Keratinocyte (primary cell): Measurements from ENCODE around the gene CNTNAP1. TPM values are rescaled to one million over a fixed set of nuclear protein-coding genes. Genes with fewer than 3 reads are reported as not detected.
A peak's percentile ranks its signal among the peaks of the same experiment; 100 is the strongest.

ENCODE experiments used
- DNase-seq: peaks from one replicate; pipeline ENCODE4 v3.0.0-alpha.2; 2011; ENCODE audit warnings: low read depth, missing footprints, low spot score
- FAIRE-seq: peaks from 2 replicates; lab custom pipeline; 2011; peaks lifted over from hg19 to GRCh38; lab: Jason Lieb, UNC
- H2AFZ ChIP-seq: 2 replicates; pipeline ENCODE4 v1.6.0; 2012; ENCODE audit warnings: low read length, control low read depth, inconsistent platforms; ENCODE audit not compliant: control insufficient read depth
- H3K27ac ChIP-seq: 2 replicates; pipeline ENCODE4 v1.5.1; 2011; ENCODE audit warnings: low read length; ENCODE audit not compliant: control insufficient read depth, insufficient read depth
- H3K27me3 ChIP-seq: 3 replicates; pipeline ENCODE4 v1.6.0; 2011; ENCODE audit warnings: low read length; ENCODE audit not compliant: control insufficient read depth, insufficient read depth; ENCODE audit errors: extremely low read depth
- H3K36me3 ChIP-seq, 2 experiments: 2 replicates in 1 of 2; 3 replicates in 1 of 2; pipeline ENCODE4 v1.5.1; 2011; ENCODE audit warnings: low read length in 2 of 2, mild to moderate bottlenecking in 1 of 2; ENCODE audit not compliant: control insufficient read depth in 2 of 2, insufficient read depth in 2 of 2; ENCODE audit errors: extremely low read depth in 1 of 2
- H3K4me1 ChIP-seq: 3 replicates; pipeline ENCODE4 v1.5.1; 2011; ENCODE audit warnings: low read length; ENCODE audit not compliant: control insufficient read depth, insufficient read depth; ENCODE audit errors: extremely low read depth
- H3K4me2 ChIP-seq: 3 replicates; pipeline ENCODE4 v1.6.0; 2011; ENCODE audit warnings: low read depth, low read length; ENCODE audit not compliant: control insufficient read depth, insufficient read depth; ENCODE audit errors: extremely low read depth
- H3K4me3 ChIP-seq, 3 experiments: fragments of 200-600 bp in 1 of 3; sonication (generic) in 1 of 3; 2 replicates in 2 of 3; 3 replicates in 1 of 3; pipeline ENCODE4 v1.5.1; 2011 to 2016; ENCODE audit warnings: low read length in 3 of 3, mild to moderate bottlenecking in 3 of 3, control low read depth in 2 of 3, inconsistent platforms in 1 of 3, low read depth in 1 of 3, mixed read lengths in 1 of 3, mixed run types in 1 of 3, moderate library complexity in 1 of 3; ENCODE audit not compliant: control insufficient read depth in 2 of 3, insufficient read depth in 2 of 3; ENCODE audit errors: extremely low read depth in 1 of 3
- H3K79me2 ChIP-seq: 2 replicates; pipeline ENCODE4 v1.6.0; 2012; ENCODE audit warnings: low read length; ENCODE audit not compliant: control insufficient read depth, insufficient read depth
- H3K9ac ChIP-seq: 3 replicates; pipeline ENCODE4 v1.6.0; 2011; ENCODE audit warnings: low read length; ENCODE audit not compliant: control insufficient read depth, insufficient read depth; ENCODE audit errors: extremely low read depth
- H3K9me1 ChIP-seq: 3 replicates; pipeline ENCODE4 v1.6.0; 2011; ENCODE audit warnings: low read length; ENCODE audit not compliant: control insufficient read depth, insufficient read depth; ENCODE audit errors: extremely low read depth
- H3K9me3 ChIP-seq: 2 replicates; pipeline ENCODE4 v1.5.1; 2012; ENCODE audit warnings: low read depth, low read length; ENCODE audit not compliant: control insufficient read depth
- H4K20me1 ChIP-seq: 3 replicates; pipeline ENCODE4 v1.6.0; 2011; ENCODE audit warnings: low read length; ENCODE audit not compliant: control insufficient read depth, insufficient read depth; ENCODE audit errors: extremely low read depth
- EZH2 ChIP-seq: IDR thresholded peaks from one replicate; pipeline ENCODE4 v1.6.1; 2012; ENCODE audit warnings: inconsistent platforms, mild to moderate bottlenecking, low read length, moderate library complexity
- dilution Hi-C: fragments of 300-500 bp; cut with MboI; formaldehyde crosslinking; loops from one replicate; pipeline ENCODE4 v1.7.0; 2020; ENCODE audit warnings: low sequenced_read_pairs; ENCODE audit not compliant: extremely low pct_ligation_motif_present
- polyA plus RNA-seq, 5 experiments: library from polyadenylated mRNA; depleted of rRNA in 3 of 5; stranded (reverse) in 3 of 5; stranded (forward) in 1 of 5; unstranded in 1 of 5; fragments of >200 nt; gene quantifications; 1 replicate in 1 of 5; 2 replicates in 3 of 5; 3 replicates in 1 of 5; pipeline versions ENCODE4 v1.2.1 to v1.2.3, GENCODE V29; 2011 to 2012; ENCODE audit warnings: missing spikeins in 2 of 5, low read depth in 1 of 5, low replicate concordance in 1 of 5
- TF ChIP-seq, protein P1 (sequence below), 3 experiments: IDR thresholded peaks in 1 of 3; conservative IDR thresholded peaks in 1 of 3; optimal IDR thresholded peaks in 1 of 3; 2 replicates in 2 of 3; 3 replicates in 1 of 3; pipeline versions ENCODE3 to v1.5.1; 2011; ENCODE audit warnings: low read length in 3 of 3, mild to moderate bottlenecking in 3 of 3, moderate library complexity in 2 of 3, control low read depth in 1 of 3, inconsistent platforms in 1 of 3; ENCODE audit not compliant: insufficient read depth in 2 of 3; ENCODE audit errors: extremely low read depth in 1 of 3

Gene CNTNAP1
- polyA plus RNA-seq, 1 donor (not counting 4 experiments of a cell fraction or from before 2014, with no cell fraction given): 0.71 TPM

GRCh38 chr17:42743595-42744282 lies 61.4 kb downstream of the CNTNAP1 start:
- dilution Hi-C loops: no loop called here
- Histone ChIP-seq H3K9me1 (no peaks in the 10 kb centered on the region), H3K4me2 (peak overlapping the region; percentile 99), H3K9ac (peak overlapping the region; percentile 86), H4K20me1 (no peaks in the 10 kb centered on the region), H3K27ac (peak overlapping the region; percentile 76), H3K27me3 (no peaks in the 10 kb centered on the region), H2AFZ (peak overlapping the region; percentile 86), H3K9me3 (no peaks in the 10 kb centered on the region), H3K4me3 (peak overlapping the region; percentile 65 to 83 (median 80)), H3K36me3 (no peaks in the 10 kb centered on the region), H3K79me2 (peaks cover 5% of the 10 kb centered on the region), H3K4me1 (peaks cover 8% of the 10 kb centered on the region)
- FAIRE-seq (peak; percentile 58), DNase-seq (no peak)
- TF ChIP-seq, protein P1, sequence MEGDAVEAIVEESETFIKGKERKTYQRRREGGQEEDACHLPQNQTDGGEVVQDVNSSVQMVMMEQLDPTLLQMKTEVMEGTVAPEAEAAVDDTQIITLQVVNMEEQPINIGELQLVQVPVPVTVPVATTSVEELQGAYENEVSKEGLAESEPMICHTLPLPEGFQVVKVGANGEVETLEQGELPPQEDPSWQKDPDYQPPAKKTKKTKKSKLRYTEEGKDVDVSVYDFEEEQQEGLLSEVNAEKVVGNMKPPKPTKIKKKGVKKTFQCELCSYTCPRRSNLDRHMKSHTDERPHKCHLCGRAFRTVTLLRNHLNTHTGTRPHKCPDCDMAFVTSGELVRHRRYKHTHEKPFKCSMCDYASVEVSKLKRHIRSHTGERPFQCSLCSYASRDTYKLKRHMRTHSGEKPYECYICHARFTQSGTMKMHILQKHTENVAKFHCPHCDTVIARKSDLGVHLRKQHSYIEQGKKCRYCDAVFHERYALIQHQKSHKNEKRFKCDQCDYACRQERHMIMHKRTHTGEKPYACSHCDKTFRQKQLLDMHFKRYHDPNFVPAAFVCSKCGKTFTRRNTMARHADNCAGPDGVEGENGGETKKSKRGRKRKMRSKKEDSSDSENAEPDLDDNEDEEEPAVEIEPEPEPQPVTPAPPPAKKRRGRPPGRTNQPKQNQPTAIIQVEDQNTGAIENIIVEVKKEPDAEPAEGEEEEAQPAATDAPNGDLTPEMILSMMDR (optimal IDR thresholded peaks at IDR 0.05 in 1 of 3, IDR thresholded peaks at IDR 0.05 in 1 of 3, conservative IDR thresholded peaks at IDR 0.05 in 1 of 3; ENCODE audit: extremely low read depth in 1 of 3, insufficient read depth in 2 of 3, low read length in 3 of 3): peak in 2 of 3 experiments; percentile 22 to 41
- no peak for TF ChIP-seq EZH2

DNA sequence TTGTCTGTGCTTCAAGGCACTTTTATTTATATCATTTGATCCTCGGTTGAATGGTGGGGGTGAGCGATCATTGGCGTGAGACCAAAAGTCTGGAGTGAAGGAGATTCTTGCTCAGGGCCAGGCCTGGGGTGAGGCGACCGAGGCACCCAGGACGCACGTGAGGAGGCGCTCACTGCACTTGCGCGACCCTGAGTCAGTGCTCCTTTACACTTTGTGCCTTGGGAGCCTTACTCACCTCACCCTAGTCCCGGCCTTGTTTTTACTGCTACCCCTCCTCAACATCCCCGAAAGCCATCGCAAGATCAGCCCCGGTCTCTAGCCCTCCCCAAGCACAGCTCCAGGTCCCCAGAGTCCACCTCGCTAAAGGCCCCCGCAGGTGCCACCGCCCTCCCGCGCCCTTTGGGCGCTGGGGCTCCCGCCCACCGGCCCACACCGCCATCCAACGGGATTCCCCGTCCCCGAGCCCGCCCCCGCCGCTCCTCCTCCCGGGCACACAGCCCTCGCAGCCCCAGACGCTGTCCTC lies 62.0 kb downstream of the CNTNAP1 start:
- TF ChIP-seq, protein P1 (optimal IDR thresholded peaks at IDR 0.05 in 1 of 3, IDR thresholded peaks at IDR 0.05 in 1 of 3, conservative IDR thresholded peaks at IDR 0.05 in 1 of 3; ENCODE audit: extremely low read depth in 1 of 3, insufficient read depth in 2 of 3, low read length in 3 of 3): peak in 2 of 3 experiments; percentile 3 to 38
- no peak for TF ChIP-seq EZH2
- Histone ChIP-seq H4K20me1 (no peaks in the 10 kb centered on the region), H3K27ac (peak overlapping the region; percentile 76), H3K79me2 (peaks cover 5% of the 10 kb centered on the region), H3K4me2 (peak overlapping the region; percentile 99), H3K36me3 (no peaks in the 10 kb centered on the region), H3K9me3 (no peaks in the 10 kb centered on the region), H2AFZ (peak overlapping the region; percentile 86), H3K4me3 (peak overlapping the region; percentile 65 to 83 (median 80)), H3K9me1 (no peaks in the 10 kb centered on the region), H3K9ac (peak overlapping the region; percentile 86), H3K27me3 (no peaks in the 10 kb centered on the region), H3K4me1 (peaks cover 8% of the 10 kb centered on the region)
- DNase-seq: no peak
- dilution Hi-C loops: no loop called here
- FAIRE-seq: no peak
